A549 (cell line): ENCODE data around the gene PPP1R12C.

Source experiments
- BCL3 ChIP-seq: fragments of >200 bp; sonication (Bioruptor Twin); formaldehyde crosslinking; IDR thresholded peaks from 3 replicates; pipeline ENCODE4 v1.6.1; 2016
- CHD2 ChIP-seq: fragments of 150-350 bp; IDR thresholded peaks from 2 replicates; pipeline ENCODE4 v1.6.1; 2014; ENCODE audit warnings: low read length; ENCODE audit not compliant: partially characterized antibody
- CTCF ChIP-seq: fragments of >200 bp; sonication (Bioruptor Twin); formaldehyde crosslinking; IDR thresholded peaks from 3 replicates; pipeline ENCODE4 v1.5.1; 2016
- MAX ChIP-seq: IDR thresholded peaks from 2 replicates; pipeline ENCODE4 v1.6.1; 2012
- NR3C1 ChIP-seq: fragments of >200 bp; sonication (Bioruptor Twin); formaldehyde crosslinking; IDR thresholded peaks from 3 replicates; pipeline ENCODE4 v1.6.1; 2017
- RAD21 ChIP-seq, 2 experiments: fragments of >200 bp in 1 of 2; sonication (Bioruptor Twin) in 1 of 2; formaldehyde crosslinking in 1 of 2; IDR thresholded peaks in 1 of 2; conservative IDR thresholded peaks in 1 of 2; 2 replicates in 1 of 2; 3 replicates in 1 of 2; pipeline ENCODE4 v1.6.1; 2012 to 2018; ENCODE audit warnings: inconsistent platforms in 1 of 2

GRCh38 chr19:55063492-55063843, 54.0 kb downstream of the PPP1R12C start:
- no peak for TF ChIP-seq RAD21 (conservative IDR thresholded peaks at IDR 0.05 in 1 of 2, IDR thresholded peaks at IDR 0.05 in 1 of 2)
- TF ChIP-seq CTCF, result no peak
- TF ChIP-seq MAX, result no peak
- no peak for TF ChIP-seq BCL3
- no peak for TF ChIP-seq NR3C1
- TF ChIP-seq CHD2, result no peak
